ENCODE data around the gene BCAP31. TPM values are rescaled to one million over a fixed set of nuclear protein-coding genes. Genes with fewer than 3 reads are reported as not detected.

Gene BCAP31
- total and polyA plus RNA-seq, 2 of the 13 experiments (the other 11 are each of a cell fraction or from before 2014, with no cell fraction given), result 139 to 178 TPM

DNA sequence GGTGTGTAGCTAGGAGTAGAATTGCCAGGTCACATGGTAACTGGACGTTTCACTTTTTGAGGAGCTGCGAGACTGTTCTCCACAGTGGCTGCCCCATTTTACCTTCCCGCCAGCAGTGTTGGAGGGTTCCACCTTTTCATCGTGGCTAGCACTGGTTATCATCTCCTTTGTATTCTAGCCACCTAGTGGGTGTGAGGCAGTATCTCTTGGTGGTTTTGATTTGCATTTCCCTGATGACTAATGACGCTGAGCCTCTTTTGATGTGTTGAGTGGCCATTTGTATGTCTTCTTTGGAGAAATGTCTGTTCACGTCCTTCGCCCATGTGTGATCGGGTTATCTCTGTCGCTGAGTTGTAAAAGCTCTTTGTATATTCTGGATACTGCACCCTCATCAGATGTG lies 11.1 kb upstream of the BCAP31 start (continued):
- no peak for TF ChIP-seq REST (IDR thresholded peaks at IDR 0.05; ENCODE audit: borderline replicate concordance in 1 of 2, low read depth in 1 of 2, low read length in 2 of 2)

GRCh38 chrX:153734871-153735270 lies 10.7 kb upstream of the BCAP31 start:
- Histone ChIP-seq H3K79me2 (ENCODE audit: insufficient read depth, low read length) (no peaks in the 10 kb centered on the region), H3K4me3 (replicated peaks in 1 of 3; ENCODE audit: insufficient read depth in 1 of 3, low read depth in 2 of 3, low read length in 3 of 3) (no peak overlapping the region), H3K36me3 (replicated peaks in 1 of 2; ENCODE audit: control insufficient read depth in 1 of 2, insufficient read depth in 2 of 2, low read length in 2 of 2) (0 out of 5 replicates have a peak, but pooled peaks cover 0 to 3% of the 10 kb centered on the region in 2 experiments), H3K27me3 (ENCODE audit: control insufficient read depth in 1 of 2, insufficient read depth in 2 of 2, low read length in 2 of 2) (no peaks in the 10 kb centered on the region), H3K9me3 (ENCODE audit: low read length) (no peaks in the 10 kb centered on the region), H3K27ac (ENCODE audit: extremely low read length, insufficient read depth, low read length) (no peak overlapping the region), H3K9ac (ENCODE audit: insufficient read depth, low read depth, low read length) (no peak overlapping the region), H3K4me1 (ENCODE audit: insufficient read depth, low read length) (peaks cover 25% of the 10 kb centered on the region), H3K4me2 (ENCODE audit: low read depth, low read length) (no peak overlapping the region), H4K20me1 (ENCODE audit: insufficient read depth, low read length) (peaks cover 3% of the 10 kb centered on the region; the same call in 1 of the 2 replicates), H2AFZ (ENCODE audit: low read length) (no peak overlapping the region)
- in situ Hi-C loops (cut with HindIII; ENCODE audit: extremely low pct_ligation_motif_present, low pct_unique_long_range_greater_than_20kb), result no loop called here
- 92% methylated on average over 2 of the region's 2 CpGs for WGBS (ENCODE audit: low lambda C conversion rate)
- CTCF ChIA-PET (ENCODE audit: low intra/inter-chr PET ratio, low total read pairs), result no interaction called here
- DNase-seq (ENCODE audit: low spot score) (no peak), ATAC-seq (no peak), FAIRE-seq (peak; percentile 21)
- intact Hi-C loops (cut with micrococcal nuclease; ENCODE audit: unreplicated experiment), result no loop called here
- POLR2A ChIA-PET, result no interaction called here
- no TSS peak for BruUV-seq (replicated peaks)
- TF ChIP-seq NR2F6 (IDR thresholded peaks at IDR 0.05) (no peak), NR2F6 (CRISPR knock-in tag; IDR thresholded peaks at IDR 0.05) (no peak), NCOA2 (CRISPR knock-in tag; IDR thresholded peaks at IDR 0.05) (no peak), ZNF672 (CRISPR knock-in tag; IDR thresholded peaks at IDR 0.05) (no peak), AHR (CRISPR knock-in tag; IDR thresholded peaks at IDR 0.05) (no peak), HNF4G (IDR thresholded peaks at IDR 0.05; ENCODE audit: borderline replicate concordance, low read depth, low read length) (no peak), HNF4G (CRISPR knock-in tag; IDR thresholded peaks at IDR 0.05; ENCODE audit: borderline replicate concordance, low read depth) (no peak), SAFB2 (CRISPR knock-in tag; IDR thresholded peaks at IDR 0.05; ENCODE audit: borderline replicate concordance, low read depth) (no peak), TOE1 (CRISPR knock-in tag; IDR thresholded peaks at IDR 0.05) (no peak), SMAD3 (CRISPR knock-in tag; IDR thresholded peaks at IDR 0.05) (no peak), ZNF230 (CRISPR knock-in tag; IDR thresholded peaks at IDR 0.05) (no peak), ZNF83 (CRISPR knock-in tag; IDR thresholded peaks at IDR 0.05; ENCODE audit: borderline replicate concordance) (no peak), ZNF784 (CRISPR knock-in tag; IDR thresholded peaks at IDR 0.05; ENCODE audit: borderline replicate concordance) (no peak), ARID2 (CRISPR knock-in tag; IDR thresholded peaks at IDR 0.05; ENCODE audit: borderline replicate concordance) (no peak), ZNF891 (CRISPR knock-in tag; IDR thresholded peaks at IDR 0.05) (no peak), E2F2 (CRISPR knock-in tag; IDR thresholded peaks at IDR 0.05; ENCODE audit: borderline replicate concordance) (no peak), ZNF275 (CRISPR knock-in tag; IDR thresholded peaks at IDR 0.05; ENCODE audit: borderline replicate concordance) (no peak)

Measured in HepG2 (cell line).